ENCODE measurements around the gene TMEM239.
A peak's percentile ranks its signal among the peaks of the same experiment; 100 is the strongest.
"Not testable (repeated sequence)": the region's sequence is repeated elsewhere in the genome, so short reads cannot be mapped to it uniquely, and the experiment has no call there.

The TMEM239 gene

DNA sequence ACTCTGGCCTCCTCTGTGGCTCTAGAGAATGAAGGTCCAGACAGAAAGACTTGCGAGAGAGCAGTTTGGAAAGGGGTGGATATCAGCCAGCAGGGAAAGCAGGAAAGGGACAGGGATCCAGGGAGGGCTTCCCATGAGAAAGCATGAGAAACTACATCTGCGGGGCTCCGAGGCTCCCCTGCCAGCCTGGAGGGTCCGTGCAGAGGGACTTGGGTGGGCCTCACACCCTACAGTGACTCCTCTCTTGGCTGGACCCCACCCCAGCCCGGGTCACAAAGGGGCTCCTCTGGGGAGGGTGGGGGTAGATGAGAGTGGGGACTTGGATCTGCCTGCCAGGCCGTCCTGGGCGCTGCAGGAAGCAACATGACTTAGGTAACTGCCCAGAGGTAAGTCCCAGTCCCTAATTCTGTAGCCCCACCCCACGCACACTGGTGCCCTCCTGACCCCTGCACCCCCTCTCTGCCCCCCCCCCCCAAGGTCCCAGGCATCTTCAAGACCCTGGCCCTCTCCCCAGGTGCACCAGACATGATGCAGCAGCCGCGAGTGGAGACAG, at the start of gene TMEM239:
TSS of gene TMEM239 (plus strand) at position 335 of the 553 bp plus-strand sequence. CDS start at position 526, 191 bp downstream.
- no peak for DNase-seq (ENCODE audit: low spot score)

DNA sequence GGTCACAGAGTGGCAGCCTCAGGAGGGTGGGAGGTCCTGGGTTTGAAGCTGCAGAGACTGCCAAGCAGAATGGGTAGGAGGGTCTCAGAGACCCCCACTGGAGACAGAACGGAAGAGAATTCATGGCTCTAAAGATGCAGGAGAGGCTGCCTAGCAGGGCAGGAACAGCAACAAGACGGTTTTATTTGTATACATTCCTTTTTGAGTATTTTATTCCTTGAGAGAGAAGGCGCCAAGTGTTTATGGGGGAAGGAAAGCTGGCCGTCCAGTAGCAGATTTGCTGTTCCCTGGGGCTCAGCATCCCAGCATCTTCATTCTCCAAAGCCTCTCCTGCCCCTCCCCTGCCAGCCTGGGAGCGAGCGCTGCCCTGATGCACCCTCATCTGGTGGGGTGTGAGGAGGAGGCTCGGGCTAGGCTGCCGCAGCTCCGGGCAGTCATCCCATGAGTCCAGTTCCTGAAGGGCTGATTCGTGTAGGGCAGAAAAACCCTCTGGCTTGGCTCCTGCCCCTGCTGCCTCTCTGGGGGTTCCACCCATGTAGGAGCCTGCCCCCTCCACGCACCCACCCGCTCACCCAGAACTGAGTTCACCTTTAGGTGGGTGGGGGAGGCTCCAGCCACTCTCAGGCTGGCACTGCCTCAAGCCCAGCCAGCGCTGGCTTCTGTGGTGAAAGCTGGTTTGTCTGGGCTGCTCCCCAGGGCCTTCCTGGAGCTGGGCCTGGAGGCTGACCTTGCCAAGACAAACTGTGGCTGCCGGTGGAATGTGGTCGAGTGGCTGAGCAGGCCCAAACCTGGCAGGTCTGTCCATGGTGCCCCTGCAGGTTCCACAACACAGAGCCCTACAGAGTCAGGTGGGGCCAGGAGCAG, 48.2 kb upstream of the TMEM239 start:
- no peak for DNase-seq (ENCODE audit: low spot score)

DNA sequence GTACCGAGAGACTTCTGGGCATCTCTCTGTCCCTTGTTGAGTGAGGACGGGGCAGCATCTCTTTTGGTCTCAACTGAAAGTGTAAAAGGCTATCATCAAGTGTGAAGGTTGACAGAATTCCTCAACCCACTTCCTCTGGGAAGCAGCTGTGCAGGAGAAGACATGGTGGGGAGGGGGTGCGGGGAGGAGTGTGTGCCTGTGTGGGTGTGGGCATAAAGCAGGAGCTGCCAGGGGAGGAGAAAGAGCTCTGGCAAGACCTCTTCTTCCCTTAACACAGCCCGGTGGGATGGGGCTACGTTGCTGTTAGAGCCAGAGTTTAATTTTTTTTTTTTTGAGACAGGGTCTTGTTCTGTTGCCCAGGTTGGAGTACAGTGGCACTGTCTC, 47.5 kb upstream of the TMEM239 start:
- DNase-seq (ENCODE audit: low spot score), result no peak

- not testable (repeated sequence) for DNase-seq (ENCODE audit: low spot score)
Measured at GRCh38 chr20:2770091-2770490, 46.1 kb upstream of the TMEM239 start.

GRCh38 chr20:2771631-2772080, 44.5 kb upstream of the TMEM239 start:
- DNase-seq (ENCODE audit: low spot score), result no peak

- no peak for DNase-seq (ENCODE audit: low spot score)
Measured at GRCh38 chr20:2773812-2774211, 42.4 kb upstream of the TMEM239 start.

GRCh38 chr20:2775139-2775538, 41.0 kb upstream of the TMEM239 start:
- DNase-seq (ENCODE audit: low spot score), result no peak

- DNase-seq (ENCODE audit: low spot score), result no peak
Measured at GRCh38 chr20:2778602-2779321, 37.4 kb upstream of the TMEM239 start.

DNA sequence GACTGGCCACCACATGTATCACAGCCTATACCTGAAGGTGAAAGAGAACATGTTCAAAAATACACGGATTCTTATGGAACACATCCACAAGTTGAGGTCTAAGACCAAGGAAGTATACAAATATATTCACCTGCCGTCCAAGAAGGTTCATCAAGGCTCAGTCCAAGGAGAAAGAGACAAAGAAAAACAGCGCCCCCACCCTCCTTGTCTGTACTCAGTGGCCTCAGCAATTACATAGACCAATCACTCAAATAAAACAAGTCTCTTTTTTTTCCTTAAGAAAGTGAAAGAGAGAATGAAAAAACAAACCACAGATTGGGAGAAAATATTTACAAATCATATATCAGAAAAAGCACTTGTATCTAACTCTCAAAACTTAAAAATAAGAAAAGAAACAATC, 35.2 kb upstream of the TMEM239 start:
- no peak for DNase-seq (ENCODE audit: low spot score)

GRCh38 chr20:2783908-2784566, 32.1 kb upstream of the TMEM239 start:
- DNase-seq (ENCODE audit: low spot score), result no peak

DNA sequence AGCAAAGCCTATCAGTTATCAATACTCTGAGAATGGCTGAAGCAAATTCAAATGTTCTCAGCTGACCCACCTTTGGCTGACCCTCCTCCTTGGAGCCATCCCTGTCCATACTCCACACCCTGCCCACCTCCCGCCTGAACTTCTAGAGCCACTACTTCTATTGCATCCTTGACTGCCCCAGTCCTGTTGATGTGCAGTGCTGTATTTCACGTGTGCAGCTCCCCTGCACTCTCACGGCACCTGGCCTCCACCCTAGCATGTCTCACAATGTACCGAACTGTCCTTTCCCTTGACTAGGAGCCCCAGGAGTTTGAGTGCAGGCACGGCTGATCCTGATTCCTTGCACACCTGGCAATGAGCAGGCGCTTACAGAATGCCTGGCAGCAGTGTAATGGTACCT, 22.7 kb upstream of the TMEM239 start:
- no peak for DNase-seq (ENCODE audit: low spot score)

DNA sequence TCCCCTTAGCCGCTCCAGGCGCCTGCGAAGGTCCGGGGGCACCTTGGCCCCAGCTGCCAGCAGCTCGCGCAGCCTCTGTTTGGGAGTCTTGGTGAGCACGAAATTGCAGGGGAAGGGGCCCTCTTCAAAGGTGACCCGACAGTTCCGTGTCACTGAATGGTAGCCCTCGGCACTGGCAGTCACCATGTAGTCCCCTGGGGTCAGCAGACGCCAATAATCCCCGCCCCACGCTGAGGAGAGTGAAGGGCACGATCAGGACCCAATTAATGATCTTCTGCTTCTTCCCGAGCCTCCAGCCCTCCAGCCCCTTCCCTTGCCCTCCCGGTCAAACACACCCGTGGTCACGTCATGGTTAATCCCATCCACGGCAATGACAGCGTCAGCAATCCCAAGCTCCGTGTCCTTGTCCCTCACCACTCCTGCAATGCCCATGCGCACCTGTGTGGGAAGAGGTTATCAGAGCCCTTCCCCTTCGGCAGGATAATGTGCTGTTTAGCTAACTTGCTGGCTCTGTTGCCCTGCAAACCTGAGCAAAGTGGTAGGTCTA, 21.9 kb upstream of the TMEM239 start:
- no peak for DNase-seq (ENCODE audit: low spot score)

- no peak for DNase-seq (ENCODE audit: low spot score)
Measured at GRCh38 chr20:2794866-2795447, 21.2 kb upstream of the TMEM239 start.

DNA sequence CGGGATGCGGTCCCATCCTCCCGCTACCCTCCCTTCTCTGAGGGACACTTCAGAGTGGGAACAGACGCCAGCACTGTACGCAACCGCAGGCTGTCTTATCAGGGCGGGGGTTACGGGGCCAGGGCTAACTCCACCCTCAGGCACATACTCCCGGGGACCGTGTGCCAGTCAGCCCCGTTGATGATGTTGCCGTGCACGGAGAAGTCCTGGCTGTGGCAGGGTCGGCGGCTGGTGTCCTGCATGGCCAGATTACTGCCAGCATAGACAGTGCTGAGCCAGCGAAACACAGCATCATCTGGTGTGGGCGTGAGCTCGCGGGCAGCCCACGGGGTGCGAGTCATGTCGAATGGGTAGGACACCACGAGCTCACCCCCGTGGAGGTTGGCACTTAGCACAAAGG, 20.7 kb upstream of the TMEM239 start:
- peak; percentile 7 for DNase-seq (ENCODE audit: low spot score)

DNA sequence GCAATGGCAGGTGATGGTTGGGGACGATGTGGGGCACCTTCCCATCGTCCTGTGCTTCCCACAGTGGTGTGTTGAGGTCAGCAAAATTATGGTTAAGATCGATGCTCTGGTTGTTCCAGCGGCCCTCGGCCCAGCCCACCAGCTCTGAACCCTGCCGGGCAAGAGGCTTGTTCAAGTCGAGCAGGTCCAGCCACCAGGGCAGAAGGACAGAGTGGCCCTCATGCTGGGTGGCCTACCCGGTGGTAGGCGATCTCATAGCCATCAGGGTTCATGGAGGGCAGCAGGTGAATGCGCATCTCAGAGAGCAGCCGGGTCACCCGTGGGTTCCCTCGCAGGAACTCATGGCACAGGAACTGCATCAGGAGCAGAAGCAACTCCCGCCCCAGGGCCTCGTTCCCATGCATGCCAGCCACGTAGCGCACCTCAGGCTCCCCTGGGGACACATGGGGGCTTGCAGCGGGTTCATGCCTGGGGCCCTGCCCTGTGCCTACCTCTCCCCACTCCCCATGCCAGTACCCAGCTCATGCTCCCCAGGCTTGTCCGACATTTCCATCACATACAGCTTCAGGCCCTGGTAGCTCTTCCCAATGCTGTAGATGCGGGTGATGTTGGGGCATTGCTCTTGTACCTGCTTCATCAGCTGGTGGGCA, 20.0 kb upstream of the TMEM239 start:
- DNase-seq (ENCODE audit: low spot score), result peak; percentile 15

DNA sequence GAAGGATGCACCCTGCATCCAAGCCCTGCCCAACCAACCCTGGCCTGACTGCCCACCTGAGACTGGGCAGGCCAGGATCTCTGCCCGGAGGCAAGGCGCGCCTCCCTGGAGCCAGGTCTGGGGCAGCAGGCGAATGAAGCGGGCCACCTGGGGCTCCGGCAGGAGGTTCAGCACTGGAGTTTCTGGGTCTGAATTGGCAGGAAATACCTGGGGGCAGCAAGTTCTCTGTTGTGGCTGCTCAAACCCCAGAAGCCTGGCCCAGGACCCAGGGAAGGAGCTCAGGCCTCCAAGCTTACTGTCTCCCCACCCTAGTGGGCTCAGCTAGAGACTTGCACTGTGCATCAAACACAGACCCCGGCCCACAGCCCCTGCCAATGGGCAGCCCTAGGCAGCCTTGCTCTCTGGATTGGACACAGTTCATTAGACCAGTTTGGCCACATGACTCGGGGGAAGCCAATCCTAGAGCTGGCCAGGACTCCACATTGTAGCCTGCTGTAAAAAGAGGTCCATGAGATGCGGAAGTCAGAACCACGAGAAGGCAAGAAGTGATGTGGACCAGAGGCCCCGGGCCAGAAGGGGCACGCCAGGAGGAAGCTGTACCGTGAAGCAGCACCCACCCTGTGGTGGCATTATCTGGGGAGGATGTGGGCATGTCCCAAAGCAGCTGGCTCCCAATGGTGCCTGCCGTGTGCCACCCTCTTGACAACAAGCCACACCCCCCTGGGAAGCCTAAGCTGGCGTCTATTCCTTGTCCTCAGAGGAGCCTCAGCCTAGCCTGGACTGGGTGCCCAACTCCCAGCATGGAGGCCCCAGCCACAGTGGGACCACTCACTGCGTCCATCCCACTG, 18.8 kb upstream of the TMEM239 start:
- DNase-seq (ENCODE audit: low spot score), result peak; percentile 10

GRCh38 chr20:2798095-2798805, 17.9 kb upstream of the TMEM239 start:
- peak; percentile 14 for DNase-seq (ENCODE audit: low spot score)

- DNase-seq (ENCODE audit: low spot score), result peak; percentile 21
Measured at GRCh38 chr20:2798814-2799213, 17.4 kb upstream of the TMEM239 start.

- peak; percentile 17 for DNase-seq (ENCODE audit: low spot score)
Measured at GRCh38 chr20:2799271-2799670, 16.9 kb upstream of the TMEM239 start.
